GM12872 (cell line): Measurements from ENCODE around the gene HHIP.

Experiments used
- TF ChIP-seq, protein P1 (sequence below): IDR thresholded peaks from 3 replicates; pipeline ENCODE4 v1.5.1; 2011; ENCODE audit warnings: low read depth, mild to moderate bottlenecking, low read length, moderate library complexity; ENCODE audit not compliant: insufficient read depth

Gene HHIP

GRCh38 chr4:144718958-144719512, 73.1 kb downstream of the HHIP start:
- TF ChIP-seq, protein P1, sequence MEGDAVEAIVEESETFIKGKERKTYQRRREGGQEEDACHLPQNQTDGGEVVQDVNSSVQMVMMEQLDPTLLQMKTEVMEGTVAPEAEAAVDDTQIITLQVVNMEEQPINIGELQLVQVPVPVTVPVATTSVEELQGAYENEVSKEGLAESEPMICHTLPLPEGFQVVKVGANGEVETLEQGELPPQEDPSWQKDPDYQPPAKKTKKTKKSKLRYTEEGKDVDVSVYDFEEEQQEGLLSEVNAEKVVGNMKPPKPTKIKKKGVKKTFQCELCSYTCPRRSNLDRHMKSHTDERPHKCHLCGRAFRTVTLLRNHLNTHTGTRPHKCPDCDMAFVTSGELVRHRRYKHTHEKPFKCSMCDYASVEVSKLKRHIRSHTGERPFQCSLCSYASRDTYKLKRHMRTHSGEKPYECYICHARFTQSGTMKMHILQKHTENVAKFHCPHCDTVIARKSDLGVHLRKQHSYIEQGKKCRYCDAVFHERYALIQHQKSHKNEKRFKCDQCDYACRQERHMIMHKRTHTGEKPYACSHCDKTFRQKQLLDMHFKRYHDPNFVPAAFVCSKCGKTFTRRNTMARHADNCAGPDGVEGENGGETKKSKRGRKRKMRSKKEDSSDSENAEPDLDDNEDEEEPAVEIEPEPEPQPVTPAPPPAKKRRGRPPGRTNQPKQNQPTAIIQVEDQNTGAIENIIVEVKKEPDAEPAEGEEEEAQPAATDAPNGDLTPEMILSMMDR, result no peak

DNA sequence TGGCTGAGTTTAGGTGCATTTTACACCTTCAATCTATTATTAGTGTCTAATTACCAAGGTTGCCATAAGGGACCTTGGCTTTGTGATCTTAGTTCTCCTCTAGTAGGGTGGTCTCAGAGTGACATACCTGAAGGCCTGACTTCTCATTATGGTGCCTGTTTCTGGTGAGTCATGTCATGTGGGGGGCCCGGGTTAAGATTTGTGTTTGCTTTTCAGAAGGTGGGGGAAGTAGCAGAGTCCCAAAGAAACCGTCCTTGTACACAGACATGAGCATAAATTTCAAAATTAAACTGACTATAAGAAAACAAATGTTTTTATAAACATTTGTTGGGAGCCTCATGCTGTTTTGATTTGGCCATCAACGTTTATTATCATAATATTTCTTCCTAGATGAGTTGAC, 74.5 kb downstream of the HHIP start:
- TF ChIP-seq, protein P1, result no peak

- TF ChIP-seq, protein P1, result no peak
Measured at GRCh38 chr4:144721994-144722393, 76.0 kb downstream of the HHIP start.

GRCh38 chr4:144723471-144723870, 77.5 kb downstream of the HHIP start:
- TF ChIP-seq, protein P1, result no peak

DNA sequence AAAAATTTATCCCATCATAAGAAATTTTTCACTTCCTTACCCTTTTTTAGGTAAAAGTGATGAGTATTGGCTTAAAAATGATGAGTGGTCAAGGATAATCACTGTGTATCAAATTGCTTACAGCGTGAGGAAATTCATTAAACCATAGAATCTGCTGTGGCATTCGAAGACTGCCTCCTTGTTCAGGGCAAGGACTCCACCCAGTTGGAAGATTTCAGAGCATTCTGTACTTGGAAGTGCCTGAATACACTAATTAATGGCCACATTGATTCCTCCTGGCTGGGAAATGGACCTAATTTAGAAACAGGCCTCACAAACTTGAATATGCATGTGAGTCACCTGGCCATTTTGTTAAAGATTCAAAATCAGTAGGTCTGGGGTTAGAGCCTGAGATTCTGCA, 83.2 kb downstream of the HHIP start:
- TF ChIP-seq, protein P1, result no peak

DNA sequence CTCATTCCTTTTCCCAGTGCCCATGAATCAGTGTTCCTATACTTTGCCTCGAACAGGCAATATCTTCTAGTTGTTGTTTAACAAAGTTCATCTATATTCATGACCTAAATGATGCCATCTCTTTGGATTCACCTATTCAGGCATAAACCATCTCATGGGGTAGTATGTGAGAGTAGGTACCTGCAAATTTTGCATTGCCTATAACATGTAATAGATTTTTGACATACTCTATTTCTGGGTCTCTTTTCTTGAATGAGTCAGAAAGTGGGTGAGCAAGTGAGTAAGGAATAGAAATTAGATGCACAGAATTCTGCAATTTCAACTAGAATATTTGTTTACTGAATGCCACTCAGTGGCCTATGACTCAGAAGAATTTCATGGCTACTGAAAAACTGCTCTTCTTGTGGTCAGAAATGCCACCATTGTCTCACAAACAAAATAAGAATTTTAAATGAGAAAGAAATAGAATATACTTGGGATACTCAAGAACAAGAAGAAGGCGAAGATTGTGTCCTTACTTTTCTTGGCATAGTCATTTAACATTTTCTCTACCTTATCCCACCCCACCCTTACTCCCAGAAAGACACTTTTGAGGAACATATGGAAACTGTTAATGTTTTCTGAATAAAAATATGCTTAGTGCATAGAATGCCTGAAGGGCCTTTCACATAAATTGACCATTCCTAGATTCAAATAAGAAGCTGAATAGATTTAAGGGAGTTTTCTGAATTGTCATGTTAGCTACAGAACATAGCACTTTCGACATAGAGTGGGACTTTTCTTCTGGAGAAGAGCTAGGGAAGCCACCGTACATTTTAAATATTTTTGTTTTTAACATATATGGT, 86.8 kb downstream of the HHIP start:
- TF ChIP-seq, protein P1, result no peak

DNA sequence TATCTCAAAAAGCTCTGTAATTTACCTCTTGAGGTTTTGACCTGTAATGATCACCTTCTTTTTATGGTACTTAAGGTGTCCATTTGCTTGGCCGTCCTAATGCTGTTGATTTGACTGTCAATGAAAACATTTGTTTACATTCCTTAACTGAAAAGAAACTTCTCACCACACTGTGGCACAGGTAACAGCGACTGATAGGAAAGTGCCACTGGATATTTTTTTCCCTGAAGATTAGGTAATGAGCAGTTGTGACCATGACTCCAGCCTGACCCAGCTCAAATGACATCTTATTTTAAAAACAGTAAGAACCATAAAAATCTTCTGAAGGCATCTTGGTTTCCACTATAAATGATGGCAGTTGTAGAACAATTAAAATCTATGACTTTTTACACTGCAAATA, 87.6 kb downstream of the HHIP start:
- TF ChIP-seq, protein P1, result no peak
